Endometrium (tissue), 2 donors: ENCODE measurements around the gene ALPG.
"Not testable (repeated sequence)": the region's sequence is repeated elsewhere in the genome, so short reads cannot be mapped to it uniquely, and the experiment has no call there.

Experiments
- FAIRE-seq: peaks from 2 replicates; lab custom pipeline; 2012; peaks lifted over from hg19 to GRCh38; lab: Jason Lieb, UNC
- donor health status: control.
- donor health status: control.

The ALPG gene

GRCh38 chr2:232377319-232377718 lies 29.3 kb upstream of the ALPG start:
- no peak for FAIRE-seq

- FAIRE-seq: no peak
Observed at GRCh38 chr2:232377841-232378734, 28.6 kb upstream of the ALPG start.

GRCh38 chr2:232378735-232379151 lies 27.9 kb upstream of the ALPG start, which contains the start of gene ALPP:
Gene ALPP, plus strand, starts transcription at chr2:232378751. Its CDS starts 52 bp downstream, at chr2:232378803.
- not testable (repeated sequence) for FAIRE-seq

GRCh38 chr2:232379610-232380590 lies 26.7 kb upstream of the ALPG start:
- FAIRE-seq: not testable (repeated sequence)

GRCh38 chr2:232381204-232382031 lies 25.2 kb upstream of the ALPG start:
- not testable (repeated sequence) for FAIRE-seq

GRCh38 chr2:232382331-232383225 lies 24.1 kb upstream of the ALPG start:
- no peak for FAIRE-seq

GRCh38 chr2:232384466-232384865 lies 22.2 kb upstream of the ALPG start:
- FAIRE-seq: no peak

GRCh38 chr2:232385058-232385457 lies 21.6 kb upstream of the ALPG start:
- not testable (repeated sequence) for FAIRE-seq

GRCh38 chr2:232385660-232386489 lies 20.8 kb upstream of the ALPG start:
- no peak for FAIRE-seq

GRCh38 chr2:232386490-232386739 lies 20.2 kb upstream of the ALPG start:
- no peak for FAIRE-seq

GRCh38 chr2:232386740-232387450 lies 19.7 kb upstream of the ALPG start:
- no peak for FAIRE-seq

GRCh38 chr2:232387451-232388171 lies 19.0 kb upstream of the ALPG start:
- no peak for FAIRE-seq

- FAIRE-seq: no peak
Observed at GRCh38 chr2:232388324-232388891, 18.2 kb upstream of the ALPG start.

- FAIRE-seq: no peak
Observed at GRCh38 chr2:232389327-232389726, 17.3 kb upstream of the ALPG start.

- FAIRE-seq: no peak
Observed at GRCh38 chr2:232390661-232391060, 16.0 kb upstream of the ALPG start.

- no peak for FAIRE-seq
Observed at GRCh38 chr2:232393556-232393955, 13.1 kb upstream of the ALPG start.

GRCh38 chr2:232394431-232394830 lies 12.2 kb upstream of the ALPG start:
- not testable (repeated sequence) for FAIRE-seq

GRCh38 chr2:232395586-232395985 lies 11.1 kb upstream of the ALPG start:
- FAIRE-seq: no peak
